HG02870 (cell line): ENCODE results near the gene NALCN.

Experiments
- ATAC-seq: cut with Tn5 transposase; IDR thresholded peaks from one replicate; pipeline ENCODE4 v1.9.1; 2021; ENCODE audit warnings: mild to moderate bottlenecking, moderate library complexity; ENCODE audit not compliant: unreplicated experiment

Gene NALCN

DNA sequence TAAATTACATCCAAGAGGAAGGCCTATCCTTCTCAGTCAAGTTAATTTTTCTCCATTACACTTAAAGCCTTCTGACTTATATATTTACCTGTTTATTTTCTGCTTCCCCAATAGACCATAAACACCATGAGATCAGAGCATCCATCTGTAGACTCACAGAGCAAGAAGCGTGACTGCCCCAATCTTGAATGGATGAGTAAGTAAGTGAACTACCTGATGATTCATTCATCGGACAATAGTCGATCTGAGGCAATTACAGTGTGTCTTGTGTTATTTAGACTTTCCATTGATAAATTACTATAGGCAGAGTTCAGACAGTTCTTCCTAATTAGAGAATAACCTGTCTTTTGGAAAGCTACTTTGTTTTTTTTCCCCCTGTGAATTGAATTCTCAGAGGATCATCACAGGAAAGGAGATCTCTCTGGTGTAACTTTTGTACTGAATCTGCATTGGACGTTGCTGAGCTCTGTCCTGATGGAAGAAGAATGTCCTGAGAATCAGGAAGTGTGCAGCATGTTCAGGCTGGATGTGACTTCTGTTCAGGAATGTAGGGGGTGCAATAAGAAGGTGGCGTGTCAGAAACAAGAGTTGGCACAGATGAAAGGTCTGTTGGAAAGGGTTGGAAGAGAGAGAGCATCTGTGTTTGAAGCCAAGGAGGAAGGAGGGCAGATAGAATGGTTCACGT, 367.0 kb downstream of the NALCN start:
- ATAC-seq: no peak

DNA sequence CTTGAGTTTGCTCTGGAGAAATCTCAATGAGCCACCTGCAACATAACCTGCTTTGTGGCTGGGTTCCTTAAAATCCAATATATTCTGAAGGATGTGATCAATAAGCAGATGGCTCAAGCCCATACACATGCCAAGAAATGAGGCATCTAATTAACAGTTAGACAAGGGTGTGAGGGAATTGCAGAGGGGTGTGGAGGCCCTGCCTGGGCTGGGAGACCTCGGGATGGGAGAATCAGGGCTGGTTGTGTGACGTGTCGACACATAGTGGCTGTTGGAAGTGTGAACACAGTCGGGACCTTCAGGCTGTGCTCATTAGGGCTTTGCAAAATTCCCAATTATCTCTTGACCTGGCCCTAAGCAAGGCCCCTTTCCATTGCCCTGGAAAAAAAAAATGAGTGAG, 379.8 kb downstream of the NALCN start:
- ATAC-seq: no peak

GRCh38 chr13:101035119-101035620, 381.1 kb downstream of the NALCN start:
- no peak for ATAC-seq

GRCh38 chr13:101026736-101027398, 389.4 kb downstream of the NALCN start:
- ATAC-seq: no peak

DNA sequence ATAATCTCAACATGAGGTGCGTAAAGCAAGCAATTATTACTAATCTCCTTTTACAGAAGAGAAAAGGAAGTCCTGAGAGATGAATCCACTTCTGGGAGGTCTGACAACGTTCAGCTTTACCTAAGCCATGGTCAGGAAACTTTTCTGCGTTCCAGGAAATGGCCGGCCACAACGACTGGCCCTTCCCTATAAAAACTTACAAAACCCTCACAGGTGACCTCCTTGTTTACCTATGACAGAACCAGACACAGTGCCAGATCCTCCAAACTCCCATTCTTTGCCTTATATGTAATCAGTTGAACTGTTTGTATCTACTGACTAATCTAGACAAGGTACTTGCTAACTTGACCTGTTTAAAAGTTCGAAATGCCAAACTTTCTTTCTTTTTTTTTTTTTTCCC, 390.0 kb downstream of the NALCN start:
- ATAC-seq: no peak

DNA sequence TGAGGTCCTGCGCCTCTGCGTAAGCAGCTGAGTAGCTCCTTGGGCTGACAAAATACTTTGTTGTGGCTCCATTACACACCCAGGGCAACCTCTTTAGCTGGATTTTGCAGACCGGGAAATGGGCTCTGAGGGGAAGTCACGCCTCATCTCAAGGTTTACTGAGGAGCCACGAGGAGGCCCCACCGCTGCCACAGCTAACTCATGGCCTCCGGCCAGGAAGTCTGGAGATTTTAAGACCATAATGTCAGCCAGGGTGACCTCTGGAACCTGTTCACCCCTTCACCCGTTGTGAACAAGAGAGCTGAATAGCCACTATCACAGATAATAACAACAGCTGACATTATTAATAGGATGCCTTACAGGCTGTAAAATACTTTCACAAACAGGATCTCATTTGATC, 390.4 kb downstream of the NALCN start:
- ATAC-seq: no peak

GRCh38 chr13:101025519-101025918, 390.8 kb downstream of the NALCN start:
- no peak for ATAC-seq

DNA sequence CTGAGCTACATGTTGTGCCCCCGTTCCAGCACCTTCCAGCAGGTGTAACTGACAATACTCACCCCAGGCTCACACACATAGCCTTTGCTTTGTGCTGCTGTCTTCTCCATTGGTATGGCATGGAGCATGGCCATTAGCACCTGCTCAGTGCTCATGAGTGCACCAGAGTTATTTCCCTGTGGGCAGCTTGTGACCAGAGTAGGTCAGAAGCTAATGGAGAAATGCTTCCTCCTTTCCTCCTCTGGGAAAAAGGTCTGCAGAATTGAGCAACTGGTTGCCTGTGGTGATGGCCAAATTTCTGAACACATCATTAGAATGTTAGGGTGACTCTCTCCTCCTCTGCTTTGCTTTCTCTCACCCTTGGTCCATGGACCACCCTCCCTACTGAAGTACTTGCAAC, 397.2 kb downstream of the NALCN start:
- no peak for ATAC-seq

GRCh38 chr13:101018720-101019119, 397.6 kb downstream of the NALCN start:
- no peak for ATAC-seq

GRCh38 chr13:101017123-101017872, 399.0 kb downstream of the NALCN start:
- no peak for ATAC-seq

DNA sequence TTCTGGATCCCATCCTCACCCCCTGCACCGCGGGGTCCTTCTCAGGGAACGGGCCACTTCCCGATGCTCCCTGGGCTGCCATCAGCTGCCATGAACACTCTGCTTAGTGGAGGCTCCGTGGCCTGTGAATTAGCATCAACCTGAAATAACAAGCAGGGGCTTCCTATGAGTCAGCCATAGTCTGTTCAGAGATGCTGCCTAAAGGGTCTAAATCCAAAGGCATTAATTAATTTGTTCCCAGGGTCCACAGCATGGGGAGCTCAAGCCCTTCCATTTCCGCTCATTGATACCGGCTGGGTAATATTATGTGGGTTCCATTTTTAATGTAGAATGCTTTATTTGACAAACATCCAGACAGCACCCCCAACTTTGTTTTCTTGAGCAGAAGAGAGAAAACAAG, 399.8 kb downstream of the NALCN start:
- no peak for ATAC-seq

- no peak for ATAC-seq
Observed at GRCh38 chr13:101013245-101013644, 403.1 kb downstream of the NALCN start.

GRCh38 chr13:101010100-101010499, 406.2 kb downstream of the NALCN start:
- ATAC-seq: no peak

GRCh38 chr13:101007245-101007644, 409.1 kb downstream of the NALCN start:
- ATAC-seq: no peak
